ENCODE measurements around the gene FOXF2.

FOXF2 gene

GRCh38 chr6:1439349-1439748 is 50.0 kb downstream of the FOXF2 start:
- no peak overlapping the region for H3K4me3 ChIP-seq (ENCODE audit: control insufficient read depth, low read depth, low read length)
- DNase-seq (ENCODE audit: low read depth): no peak
- TF ChIP-seq, protein P1, sequence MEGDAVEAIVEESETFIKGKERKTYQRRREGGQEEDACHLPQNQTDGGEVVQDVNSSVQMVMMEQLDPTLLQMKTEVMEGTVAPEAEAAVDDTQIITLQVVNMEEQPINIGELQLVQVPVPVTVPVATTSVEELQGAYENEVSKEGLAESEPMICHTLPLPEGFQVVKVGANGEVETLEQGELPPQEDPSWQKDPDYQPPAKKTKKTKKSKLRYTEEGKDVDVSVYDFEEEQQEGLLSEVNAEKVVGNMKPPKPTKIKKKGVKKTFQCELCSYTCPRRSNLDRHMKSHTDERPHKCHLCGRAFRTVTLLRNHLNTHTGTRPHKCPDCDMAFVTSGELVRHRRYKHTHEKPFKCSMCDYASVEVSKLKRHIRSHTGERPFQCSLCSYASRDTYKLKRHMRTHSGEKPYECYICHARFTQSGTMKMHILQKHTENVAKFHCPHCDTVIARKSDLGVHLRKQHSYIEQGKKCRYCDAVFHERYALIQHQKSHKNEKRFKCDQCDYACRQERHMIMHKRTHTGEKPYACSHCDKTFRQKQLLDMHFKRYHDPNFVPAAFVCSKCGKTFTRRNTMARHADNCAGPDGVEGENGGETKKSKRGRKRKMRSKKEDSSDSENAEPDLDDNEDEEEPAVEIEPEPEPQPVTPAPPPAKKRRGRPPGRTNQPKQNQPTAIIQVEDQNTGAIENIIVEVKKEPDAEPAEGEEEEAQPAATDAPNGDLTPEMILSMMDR (IDR thresholded peaks at IDR 0.05; ENCODE audit: control insufficient read depth, insufficient read depth, low read depth, low read length, missing control alignments): no peak

DNA sequence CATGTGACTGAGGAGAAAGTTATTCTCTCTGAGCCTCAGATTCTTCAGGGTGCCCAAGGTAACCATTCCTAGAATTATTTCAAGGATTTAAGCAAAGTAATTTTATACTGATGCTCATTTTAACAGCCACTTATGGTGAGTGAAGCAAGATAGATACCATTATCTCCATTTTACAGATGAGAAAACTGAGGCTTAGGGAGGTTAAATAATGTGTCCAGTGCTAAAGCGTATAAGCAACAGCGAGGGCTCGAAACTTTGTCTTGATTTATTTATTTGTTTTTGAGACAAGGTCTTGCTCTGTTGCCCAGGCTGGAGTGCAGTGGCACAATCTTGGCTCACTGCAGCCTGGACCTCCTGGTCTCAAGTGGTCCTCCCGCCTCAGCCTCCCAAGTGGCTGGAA is 53.6 kb downstream of the FOXF2 start:
- TF ChIP-seq, protein P1 (IDR thresholded peaks at IDR 0.05; ENCODE audit: control insufficient read depth, insufficient read depth, low read depth, low read length, missing control alignments): no peak
- no peak for DNase-seq (ENCODE audit: low read depth)
- no peak overlapping the region for H3K4me3 ChIP-seq (ENCODE audit: control insufficient read depth, low read depth, low read length)
